ENCODE results near the gene ABCA7.

DNA sequence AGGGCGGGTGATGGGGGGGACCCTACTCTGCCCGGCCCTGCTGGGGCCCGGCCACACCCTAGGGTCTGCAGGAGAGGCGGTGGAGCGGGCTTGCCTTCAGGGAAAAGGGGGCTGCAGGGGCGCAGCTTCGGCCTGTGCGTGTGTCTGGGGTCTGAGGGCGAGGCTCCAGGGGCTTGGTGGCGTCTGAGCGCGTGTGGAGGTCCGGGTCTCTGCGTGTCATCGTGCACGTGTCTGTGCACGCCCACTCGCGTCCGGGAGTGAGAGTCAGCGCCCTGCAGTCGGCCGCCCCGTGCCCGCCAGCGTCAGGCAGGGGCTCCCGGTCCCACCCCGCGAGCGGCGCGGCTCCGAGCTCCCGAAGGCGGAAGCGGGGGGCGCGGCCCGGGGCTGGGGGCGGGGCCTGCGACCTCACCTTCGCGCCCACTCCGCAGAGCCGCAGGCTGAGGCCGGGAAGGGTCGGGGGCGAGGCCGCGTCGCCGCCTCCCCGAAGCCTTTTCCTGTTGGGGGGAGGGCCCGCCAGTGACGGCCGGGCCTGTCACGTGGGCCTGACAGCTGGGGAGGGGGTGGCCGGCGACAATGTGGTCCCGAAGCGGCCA is 26.9 kb downstream of the ABCA7 start, which contains the start of gene ARHGAP45:
- TF ChIP-seq, protein P1, sequence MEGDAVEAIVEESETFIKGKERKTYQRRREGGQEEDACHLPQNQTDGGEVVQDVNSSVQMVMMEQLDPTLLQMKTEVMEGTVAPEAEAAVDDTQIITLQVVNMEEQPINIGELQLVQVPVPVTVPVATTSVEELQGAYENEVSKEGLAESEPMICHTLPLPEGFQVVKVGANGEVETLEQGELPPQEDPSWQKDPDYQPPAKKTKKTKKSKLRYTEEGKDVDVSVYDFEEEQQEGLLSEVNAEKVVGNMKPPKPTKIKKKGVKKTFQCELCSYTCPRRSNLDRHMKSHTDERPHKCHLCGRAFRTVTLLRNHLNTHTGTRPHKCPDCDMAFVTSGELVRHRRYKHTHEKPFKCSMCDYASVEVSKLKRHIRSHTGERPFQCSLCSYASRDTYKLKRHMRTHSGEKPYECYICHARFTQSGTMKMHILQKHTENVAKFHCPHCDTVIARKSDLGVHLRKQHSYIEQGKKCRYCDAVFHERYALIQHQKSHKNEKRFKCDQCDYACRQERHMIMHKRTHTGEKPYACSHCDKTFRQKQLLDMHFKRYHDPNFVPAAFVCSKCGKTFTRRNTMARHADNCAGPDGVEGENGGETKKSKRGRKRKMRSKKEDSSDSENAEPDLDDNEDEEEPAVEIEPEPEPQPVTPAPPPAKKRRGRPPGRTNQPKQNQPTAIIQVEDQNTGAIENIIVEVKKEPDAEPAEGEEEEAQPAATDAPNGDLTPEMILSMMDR (IDR thresholded peaks at IDR 0.05): no peak
- TF ChIP-seq POLR2A (IDR thresholded peaks at IDR 0.05): peak; percentile 24

All from right lobe of liver (tissue), 4 donors.